Stimulated activated CD4-positive, alpha-beta T cell treated with anti-CD3 and anti-CD28 coated beads, Interleukin-4, amount 100 ng/mL, for 48 hours (primary cell): ENCODE results near the gene RIPPLY2.
"Not testable (repeated sequence)": the region's sequence is repeated elsewhere in the genome, so short reads cannot be mapped to it uniquely, and the experiment has no call there.

ENCODE experiments used
- DNase-seq, 2 donors: peaks; one replicate each; pipeline ENCODE4 v3.0.0-alpha.2; 2020; ENCODE audit warnings: low read depth in 2 of 2

Gene RIPPLY2

GRCh38 chr6:83860359-83860755 is 7.2 kb downstream of the RIPPLY2 start:
- DNase-seq = no peak

DNA sequence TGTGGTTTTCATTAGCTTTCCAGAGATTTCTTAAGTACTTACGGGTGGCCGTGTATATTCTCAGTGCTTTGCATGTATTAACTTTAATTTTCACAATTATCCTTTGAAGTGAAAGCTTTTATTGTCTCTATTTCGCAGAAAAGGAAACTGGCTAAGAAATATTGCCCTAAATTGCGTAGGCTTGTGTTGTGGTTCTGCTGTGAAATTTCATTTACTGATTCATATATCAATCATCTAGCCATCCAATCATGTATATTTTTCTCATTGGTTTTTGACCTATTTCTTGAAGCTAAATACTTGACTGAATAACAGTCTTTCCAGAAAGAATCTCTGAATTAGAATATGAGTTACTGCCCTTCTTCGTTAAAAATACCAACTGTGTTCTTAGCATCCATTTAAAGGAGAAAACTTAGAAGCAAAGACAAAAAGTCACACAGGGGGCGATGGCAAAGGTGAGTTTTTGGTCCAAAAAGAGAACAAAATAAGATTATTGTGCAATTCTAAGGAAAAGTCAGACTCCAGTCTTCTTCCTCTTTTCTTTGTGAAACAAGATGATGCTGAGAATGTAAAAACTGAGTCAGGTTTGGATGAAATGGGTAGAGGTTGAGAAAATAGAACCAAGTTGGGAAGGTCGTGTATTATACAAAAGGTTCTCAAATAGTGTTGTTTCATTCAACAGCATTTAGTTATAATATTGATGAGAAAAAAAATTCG is 7.8 kb downstream of the RIPPLY2 start:
- DNase-seq = no peak

- DNase-seq = no peak
Measured at GRCh38 chr6:83862776-83863471, 9.8 kb downstream of the RIPPLY2 start.

DNA sequence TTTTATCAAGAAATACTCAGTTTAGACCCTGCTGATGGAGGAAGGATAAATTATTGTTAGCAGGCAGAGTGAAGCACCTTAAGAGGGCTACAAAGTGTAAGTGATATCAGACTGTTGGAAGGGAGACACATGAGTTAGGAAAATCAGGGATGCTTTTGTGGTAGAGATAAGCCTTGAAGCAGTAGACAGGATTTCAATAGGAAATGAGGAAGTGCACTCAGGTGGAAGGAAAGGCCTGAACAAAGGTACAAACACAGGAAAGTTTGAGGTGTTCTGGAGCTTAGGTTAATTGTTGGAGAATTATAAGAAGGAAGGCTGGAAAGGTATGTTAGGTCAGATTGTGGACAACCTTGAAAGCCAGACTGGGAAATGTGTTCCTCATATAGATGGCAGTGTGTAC is 13.9 kb downstream of the RIPPLY2 start:
- DNase-seq = no peak

GRCh38 chr6:83867527-83868161 is 14.5 kb downstream of the RIPPLY2 start:
- no peak for DNase-seq

- DNase-seq = no peak
Measured at GRCh38 chr6:83868639-83869038, 15.5 kb downstream of the RIPPLY2 start.

- DNase-seq = no peak
Measured at GRCh38 chr6:83870649-83871048, 17.5 kb downstream of the RIPPLY2 start.

GRCh38 chr6:83872386-83873118 is 19.4 kb downstream of the RIPPLY2 start:
- no peak for DNase-seq

GRCh38 chr6:83873869-83874268 is 20.7 kb downstream of the RIPPLY2 start:
- DNase-seq = no peak

DNA sequence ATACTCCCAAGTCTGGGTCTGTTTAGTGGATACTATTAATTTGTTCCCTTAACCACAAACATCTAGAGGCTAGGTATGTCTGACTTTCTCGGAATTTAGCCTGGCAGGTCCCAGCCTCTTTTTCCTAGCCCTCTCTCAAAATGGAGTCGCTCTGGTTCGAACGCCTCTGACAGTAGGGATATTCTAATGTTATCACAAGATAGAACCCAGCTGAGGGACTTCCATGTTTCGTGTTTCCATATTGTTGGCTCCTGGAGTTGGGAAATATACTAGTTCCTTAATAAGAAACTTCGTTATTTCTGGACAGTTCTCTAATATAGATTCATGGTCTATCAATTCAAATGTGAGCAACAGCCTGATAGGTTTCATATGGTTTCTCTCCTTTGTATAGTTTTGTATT is 22.7 kb downstream of the RIPPLY2 start:
- no peak for DNase-seq

- no peak for DNase-seq
Measured at GRCh38 chr6:83878902-83879644, 25.9 kb downstream of the RIPPLY2 start.

- no peak for DNase-seq
Measured at GRCh38 chr6:83879746-83880145, 26.6 kb downstream of the RIPPLY2 start.

- no peak for DNase-seq
Measured at GRCh38 chr6:83883240-83883639, 30.1 kb downstream of the RIPPLY2 start.

DNA sequence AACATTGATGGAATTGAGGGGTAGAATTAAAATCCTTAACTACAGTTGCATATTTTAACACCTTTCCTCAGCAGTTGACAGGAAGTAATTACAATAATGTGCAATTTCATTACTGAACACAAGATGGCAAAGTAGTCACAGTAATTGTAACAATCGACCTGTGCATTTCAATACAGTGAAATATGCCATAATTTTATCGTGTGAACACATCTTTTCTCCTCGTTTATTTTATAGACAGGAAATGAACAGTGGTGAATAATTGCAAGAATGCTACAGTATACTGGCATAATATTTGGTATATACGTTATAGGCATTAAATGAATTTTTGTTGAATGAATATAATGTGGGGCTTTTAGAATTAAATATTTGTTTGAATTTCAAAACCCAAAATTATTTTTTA is 31.4 kb downstream of the RIPPLY2 start:
- no peak for DNase-seq

- DNase-seq = no peak
Measured at GRCh38 chr6:83885984-83886383, 32.8 kb downstream of the RIPPLY2 start.

- DNase-seq = no peak
Measured at GRCh38 chr6:83889621-83890020, 36.5 kb downstream of the RIPPLY2 start.

DNA sequence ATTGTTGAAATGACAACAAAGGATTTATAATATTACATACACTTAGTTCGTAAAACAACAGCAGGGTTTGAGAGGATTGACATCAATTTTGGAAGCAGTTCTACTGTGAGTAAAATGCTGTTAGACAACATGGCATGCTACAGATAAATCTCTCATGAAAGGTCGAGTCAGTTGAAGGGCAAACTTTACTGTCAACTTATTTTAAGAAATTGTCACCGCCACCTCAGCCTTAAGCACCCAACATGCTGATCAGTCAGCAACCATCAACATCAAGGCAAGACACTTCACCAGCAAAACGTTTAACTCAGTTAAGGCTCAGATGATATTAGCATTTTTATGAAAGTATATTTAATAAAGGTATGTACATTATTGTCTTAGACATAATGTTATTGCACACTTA is 37.4 kb downstream of the RIPPLY2 start:
- no peak for DNase-seq

GRCh38 chr6:83891586-83891985 is 38.4 kb downstream of the RIPPLY2 start:
- no peak for DNase-seq

GRCh38 chr6:83893024-83893423 is 39.9 kb downstream of the RIPPLY2 start:
- DNase-seq = no peak

- DNase-seq = not testable (repeated sequence)
Measured at GRCh38 chr6:83897094-83897493, 43.9 kb downstream of the RIPPLY2 start.

DNA sequence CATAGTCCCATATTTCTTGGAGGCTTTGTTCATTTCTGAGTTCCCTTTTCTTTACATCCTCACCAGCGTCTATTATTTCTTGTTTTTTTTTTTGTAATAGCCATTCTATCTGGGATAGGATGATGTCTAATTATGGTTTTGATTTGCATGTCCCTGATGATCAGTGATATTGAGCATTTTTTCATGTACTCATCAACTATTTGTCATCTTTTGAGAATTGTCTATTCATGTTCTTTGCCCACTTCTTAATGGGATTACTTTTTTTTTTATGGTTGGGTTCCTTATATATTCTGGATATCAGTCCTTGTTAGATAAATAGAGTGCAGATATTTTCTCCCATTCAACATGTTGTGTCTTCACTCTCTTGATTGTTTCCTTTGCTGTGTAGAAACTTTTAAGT is 48.5 kb downstream of the RIPPLY2 start:
- DNase-seq = no peak

GRCh38 chr6:83904395-83904794 is 51.2 kb downstream of the RIPPLY2 start:
- no peak for DNase-seq
